Measurements from ENCODE around the gene TTLL4.

DNA sequence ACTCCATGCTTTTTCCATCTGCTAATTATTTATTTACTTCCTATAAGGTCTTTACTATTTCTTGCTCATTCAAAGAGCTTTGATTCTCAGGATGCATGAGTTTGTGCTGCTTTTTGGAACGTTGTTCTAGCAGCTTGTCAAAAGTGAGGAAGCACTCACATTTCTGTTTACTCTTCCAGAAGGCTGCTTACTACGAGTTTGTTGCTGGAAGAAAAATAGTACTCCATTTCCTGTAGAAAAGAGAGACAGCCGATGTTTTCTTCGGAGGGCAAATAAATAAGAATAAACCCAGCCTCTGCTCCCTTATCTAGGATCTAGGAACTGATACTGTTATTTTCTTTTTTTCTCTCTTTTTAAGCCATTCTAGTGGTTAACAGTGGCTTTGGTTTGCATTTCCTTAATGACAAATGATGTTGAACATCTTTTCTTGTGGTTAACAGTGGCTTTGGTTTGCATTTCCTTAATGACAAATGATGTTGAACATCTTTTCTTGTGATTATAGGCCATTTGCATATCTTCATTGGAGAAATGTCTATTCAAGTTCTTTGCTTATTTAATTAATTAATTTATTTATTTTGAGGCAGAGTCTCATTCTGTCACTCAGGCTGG lies 91.9 kb downstream of the TTLL4 start:
- no peak for TF ChIP-seq POLR2A (IDR thresholded peaks at IDR 0.05)
- TF ChIP-seq, protein P1, sequence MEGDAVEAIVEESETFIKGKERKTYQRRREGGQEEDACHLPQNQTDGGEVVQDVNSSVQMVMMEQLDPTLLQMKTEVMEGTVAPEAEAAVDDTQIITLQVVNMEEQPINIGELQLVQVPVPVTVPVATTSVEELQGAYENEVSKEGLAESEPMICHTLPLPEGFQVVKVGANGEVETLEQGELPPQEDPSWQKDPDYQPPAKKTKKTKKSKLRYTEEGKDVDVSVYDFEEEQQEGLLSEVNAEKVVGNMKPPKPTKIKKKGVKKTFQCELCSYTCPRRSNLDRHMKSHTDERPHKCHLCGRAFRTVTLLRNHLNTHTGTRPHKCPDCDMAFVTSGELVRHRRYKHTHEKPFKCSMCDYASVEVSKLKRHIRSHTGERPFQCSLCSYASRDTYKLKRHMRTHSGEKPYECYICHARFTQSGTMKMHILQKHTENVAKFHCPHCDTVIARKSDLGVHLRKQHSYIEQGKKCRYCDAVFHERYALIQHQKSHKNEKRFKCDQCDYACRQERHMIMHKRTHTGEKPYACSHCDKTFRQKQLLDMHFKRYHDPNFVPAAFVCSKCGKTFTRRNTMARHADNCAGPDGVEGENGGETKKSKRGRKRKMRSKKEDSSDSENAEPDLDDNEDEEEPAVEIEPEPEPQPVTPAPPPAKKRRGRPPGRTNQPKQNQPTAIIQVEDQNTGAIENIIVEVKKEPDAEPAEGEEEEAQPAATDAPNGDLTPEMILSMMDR (IDR thresholded peaks at IDR 0.05 in 8 of 11, conservative IDR thresholded peaks at IDR 0.05 in 3 of 11) = no peak
